ENCODE measurements around the gene TIA1. TPM values are rescaled to one million over a fixed set of nuclear protein-coding genes. Genes with fewer than 3 reads are reported as not detected.
"Not testable (repeated sequence)": the region's sequence is repeated elsewhere in the genome, so short reads cannot be mapped to it uniquely, and the experiment has no call there.

TIA1 gene
- total RNA-seq, 4 donors from 2014 or later = 31.2 to 115 (median 58.0) TPM

DNA sequence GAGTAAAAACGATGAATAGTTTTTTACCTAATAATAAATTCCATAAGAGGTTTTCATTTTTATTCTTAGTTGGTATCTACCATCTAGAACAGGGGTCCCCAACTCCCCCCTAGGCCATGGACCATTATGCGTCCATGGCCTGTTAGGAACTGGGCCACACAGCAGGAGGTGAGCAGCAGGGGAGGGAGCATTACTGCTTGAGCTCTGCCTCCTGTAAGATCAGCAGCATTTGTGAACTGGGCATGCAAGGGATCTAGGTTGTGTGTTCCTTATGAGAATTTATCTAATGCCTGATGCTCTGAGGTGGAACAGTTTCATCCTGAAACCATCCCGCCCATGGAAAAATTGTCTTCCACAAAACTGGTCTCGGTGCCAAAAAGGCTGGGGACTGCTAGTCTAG, 5.9 kb downstream of the TIA1 start:
- 72% methylated on average over 4 of the region's 4 CpGs for WGBS

GRCh38 chr2:70241340-70241739, 7.1 kb downstream of the TIA1 start:
- peaks cover 24% of the 10 kb centered on the region for H3K4me1 ChIP-seq
- WGBS = 88% methylated on average over 8 of the region's 8 CpGs
- H3K4me3 ChIP-seq = no peak overlapping the region
- peaks cover 9% of the 10 kb centered on the region for H3K36me3 ChIP-seq
- no peak for DNase-seq (ENCODE audit: low spot score in 2 of 2)
- H3K27me3 ChIP-seq = no peaks in the 10 kb centered on the region
- TF ChIP-seq EP300 (IDR thresholded peaks at IDR 0.05) = no peak
- no peak for TF ChIP-seq POLR2AphosphoS5 (IDR thresholded peaks at IDR 0.05)
- no peak for TF ChIP-seq CTCF (IDR thresholded peaks at IDR 0.05)
- TF ChIP-seq POLR2A (IDR thresholded peaks at IDR 0.05) = no peak
- no peak overlapping the region for H3K27ac ChIP-seq
- no peaks in the 10 kb centered on the region for H3K9me3 ChIP-seq

More for the DNA sequence above, 5.9 kb downstream of the TIA1 start:
- Histone ChIP-seq H3K4me3 (no peak overlapping the region), H3K36me3 (peaks cover 4% of the 10 kb centered on the region), H3K4me1 (peaks cover 34% of the 10 kb centered on the region), H3K9me3 (no peaks in the 10 kb centered on the region), H3K27ac (no peak overlapping the region), H3K27me3 (no peaks in the 10 kb centered on the region)
- TF ChIP-seq CTCF (IDR thresholded peaks at IDR 0.05) (no peak), POLR2A (IDR thresholded peaks at IDR 0.05) (no peak), POLR2AphosphoS5 (IDR thresholded peaks at IDR 0.05) (no peak), EP300 (IDR thresholded peaks at IDR 0.05) (no peak)
- no peak for DNase-seq (ENCODE audit: low spot score in 2 of 2)

DNA sequence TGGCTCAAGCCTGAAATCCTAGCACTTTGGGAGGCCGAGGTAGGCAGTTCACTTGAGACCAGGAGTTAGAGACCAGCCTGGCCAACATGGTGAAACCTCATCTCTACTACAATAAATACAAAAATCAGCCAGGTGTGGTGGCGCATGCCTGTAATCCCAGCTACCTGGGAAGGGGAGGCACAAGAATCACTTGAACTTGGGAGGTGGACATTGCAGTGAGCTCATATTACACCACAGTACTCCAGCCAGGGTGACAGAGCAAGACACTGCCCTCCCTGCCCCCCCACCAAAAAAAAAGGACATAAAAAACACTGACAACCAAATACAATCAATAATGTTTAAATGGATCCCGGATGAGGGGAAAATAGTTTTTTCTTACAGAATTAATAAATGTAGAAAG, 7.8 kb downstream of the TIA1 start:
- Histone ChIP-seq H3K4me3 (no peak overlapping the region), H3K36me3 (peaks cover 9% of the 10 kb centered on the region), H3K9me3 (no peaks in the 10 kb centered on the region), H3K27me3 (no peaks in the 10 kb centered on the region), H3K4me1 (peaks cover 17% of the 10 kb centered on the region), H3K27ac (no peak overlapping the region)
- TF ChIP-seq EP300 (IDR thresholded peaks at IDR 0.05) = no peak
- TF ChIP-seq CTCF (IDR thresholded peaks at IDR 0.05) = no peak
- no peak for TF ChIP-seq POLR2A (IDR thresholded peaks at IDR 0.05)
- no peak for TF ChIP-seq POLR2AphosphoS5 (IDR thresholded peaks at IDR 0.05)
- DNase-seq (ENCODE audit: low spot score in 2 of 2) = no peak
- 92% methylated on average over 3 of the region's 3 CpGs for WGBS

- Histone ChIP-seq H3K4me3 (no peak overlapping the region), H3K4me1 (no peaks in the 10 kb centered on the region), H3K36me3 (peaks cover 62% of the 10 kb centered on the region), H3K27me3 (no peaks in the 10 kb centered on the region), H3K27ac (no peak overlapping the region), H3K9me3 (no peaks in the 10 kb centered on the region)
- DNase-seq (ENCODE audit: low spot score in 2 of 2) = no peak
- WGBS = 66% methylated on average over 3 of the region's 3 CpGs
- no peak for TF ChIP-seq EP300 (IDR thresholded peaks at IDR 0.05)
- TF ChIP-seq CTCF (IDR thresholded peaks at IDR 0.05) = no peak
- TF ChIP-seq POLR2A (IDR thresholded peaks at IDR 0.05) = no peak
- TF ChIP-seq POLR2AphosphoS5 (IDR thresholded peaks at IDR 0.05) = no peak
These were observed 14.5 kb downstream of the TIA1 start for GRCh38 chr2:70233926-70234325.

GRCh38 chr2:70226781-70227180, 21.6 kb downstream of the TIA1 start:
- WGBS = 88% methylated on average over 2 of the region's 2 CpGs
- Histone ChIP-seq H3K27ac (no peak overlapping the region), H3K4me1 (no peaks in the 10 kb centered on the region), H3K4me3 (no peak overlapping the region), H3K27me3 (no peaks in the 10 kb centered on the region), H3K9me3 (no peaks in the 10 kb centered on the region), H3K36me3 (peaks cover 86% of the 10 kb centered on the region)
- DNase-seq (ENCODE audit: low spot score in 2 of 2) = no peak
- TF ChIP-seq EP300 (IDR thresholded peaks at IDR 0.05) (no peak), POLR2A (IDR thresholded peaks at IDR 0.05) (no peak), CTCF (IDR thresholded peaks at IDR 0.05) (no peak), POLR2AphosphoS5 (IDR thresholded peaks at IDR 0.05) (no peak)

- WGBS = 97% methylated on average over 3 of the region's 3 CpGs
- not testable (repeated sequence) for H3K9me3 ChIP-seq; H3K27ac ChIP-seq; H3K4me1 ChIP-seq; H3K27me3 ChIP-seq; H3K4me3 ChIP-seq; DNase-seq (ENCODE audit: low spot score in 2 of 2)
- peaks cover 88% of the 10 kb centered on the region for H3K36me3 ChIP-seq
These were observed 25.1 kb downstream of the TIA1 start for GRCh38 chr2:70223305-70223704.
